ENCODE measurements around the gene PRPS1L1. TPM values are rescaled to one million over a fixed set of nuclear protein-coding genes. Genes with fewer than 3 reads are reported as not detected.

The PRPS1L1 gene
- total and polyA plus RNA-seq, 2 donors: not detected

DNA sequence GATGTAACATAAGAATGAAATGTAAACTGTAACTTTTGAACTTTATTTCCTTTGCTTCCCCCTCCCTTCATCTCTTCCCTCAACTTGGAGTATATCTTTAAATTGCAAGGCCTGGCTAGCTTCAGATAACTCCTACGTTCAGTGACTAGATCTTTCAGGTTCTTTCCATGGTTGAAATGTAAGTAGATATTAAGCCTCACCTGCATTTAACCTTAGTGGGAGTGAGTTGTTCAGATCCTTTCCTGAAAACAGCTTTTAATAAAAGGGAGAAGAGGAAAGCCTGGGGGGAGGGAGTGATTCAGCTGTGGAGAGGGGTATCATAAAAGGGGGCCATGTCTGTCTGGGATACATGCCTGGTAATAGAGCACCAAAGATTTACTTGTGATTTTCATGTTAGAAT is 19.0 kb upstream of the PRPS1L1 start:
- no peak for DNase-seq (ENCODE audit: low read depth in 6 of 9, low spot score in 9 of 9)
- no peak overlapping the region for H3K27ac ChIP-seq (ENCODE audit: low read depth in 1 of 2, low read length in 1 of 2)
- WGBS: 93% methylated on average over 1 of the region's 1 CpG
- H3K4me1 ChIP-seq (ENCODE audit: control insufficient read depth in 2 of 2, insufficient read depth in 2 of 2, low read length in 2 of 2): no peaks in the 10 kb centered on the region
- H3K27me3 ChIP-seq (ENCODE audit: control insufficient read depth in 2 of 2, insufficient read depth in 1 of 2, low read length in 1 of 2): no peaks in the 10 kb centered on the region
- H3K9me3 ChIP-seq (ENCODE audit: control insufficient read depth in 2 of 2, insufficient read depth in 1 of 2, low read length in 1 of 2): no peaks in the 10 kb centered on the region
- H3K4me3 ChIP-seq (ENCODE audit: low read length in 2 of 2): no peak overlapping the region
- H3K36me3 ChIP-seq (ENCODE audit: control insufficient read depth in 2 of 2, insufficient read depth in 2 of 2, low read length in 1 of 2): no peaks in the 10 kb centered on the region

DNA sequence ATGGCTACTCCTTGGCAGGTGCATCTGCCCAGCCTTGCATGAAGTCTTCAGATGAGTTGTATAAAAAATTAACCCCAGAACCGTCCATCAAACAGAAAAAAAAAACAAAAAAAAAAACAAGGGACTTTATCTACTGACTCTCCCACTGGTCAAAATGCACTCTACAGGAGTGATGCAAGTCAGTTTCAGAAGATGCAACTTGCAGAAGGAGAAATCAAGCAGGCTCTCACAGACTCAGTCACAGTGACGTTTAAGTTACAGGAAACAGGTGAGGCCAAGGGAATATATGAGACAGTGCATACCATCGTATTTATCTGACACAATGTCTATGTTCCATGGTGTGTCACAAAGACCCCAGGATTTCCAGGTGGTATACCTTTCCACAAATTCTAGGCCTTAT is 17.5 kb upstream of the PRPS1L1 start:
- Histone ChIP-seq H3K4me3 (ENCODE audit: low read length in 2 of 2) (no peak overlapping the region), H3K27ac (ENCODE audit: low read depth in 1 of 2, low read length in 1 of 2) (no peak overlapping the region), H3K27me3 (ENCODE audit: control insufficient read depth in 2 of 2, insufficient read depth in 1 of 2, low read length in 1 of 2) (no peaks in the 10 kb centered on the region), H3K9me3 (ENCODE audit: control insufficient read depth in 2 of 2, insufficient read depth in 1 of 2, low read length in 1 of 2) (no peaks in the 10 kb centered on the region), H3K4me1 (ENCODE audit: control insufficient read depth in 2 of 2, insufficient read depth in 2 of 2, low read length in 2 of 2) (no peaks in the 10 kb centered on the region), H3K36me3 (ENCODE audit: control insufficient read depth in 2 of 2, insufficient read depth in 2 of 2, low read length in 1 of 2) (no peaks in the 10 kb centered on the region)
- DNase-seq (ENCODE audit: low read depth in 6 of 9, low spot score in 9 of 9): no peak
- WGBS: 88% methylated on average over 3 of the region's 3 CpGs

DNA sequence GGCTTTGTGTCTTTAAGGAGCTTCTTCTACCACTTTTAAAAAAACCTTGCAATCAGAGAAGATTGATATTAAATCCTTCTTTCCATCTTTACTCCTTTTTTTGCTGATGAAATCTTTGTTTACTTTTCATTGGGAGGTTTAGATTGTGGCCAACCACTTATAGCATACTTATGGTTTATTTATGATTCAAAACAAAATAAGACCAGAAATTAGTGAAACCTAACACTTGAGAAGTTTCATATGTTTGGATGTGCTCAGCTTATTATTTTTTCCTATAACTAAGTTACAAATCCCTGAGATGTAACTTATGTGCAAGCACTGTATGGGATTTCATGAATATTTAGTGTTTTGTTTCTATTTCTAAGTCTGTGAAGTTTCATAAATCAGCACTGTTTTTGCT is 13.5 kb upstream of the PRPS1L1 start:
- no peaks in the 10 kb centered on the region for H3K4me1 ChIP-seq (ENCODE audit: control insufficient read depth in 2 of 2, insufficient read depth in 2 of 2, low read length in 2 of 2)
- no peaks in the 10 kb centered on the region for H3K27me3 ChIP-seq (ENCODE audit: control insufficient read depth in 2 of 2, insufficient read depth in 1 of 2, low read length in 1 of 2)
- no peak overlapping the region for H3K27ac ChIP-seq (ENCODE audit: low read depth in 1 of 2, low read length in 1 of 2)
- no peaks in the 10 kb centered on the region for H3K36me3 ChIP-seq (ENCODE audit: control insufficient read depth in 2 of 2, insufficient read depth in 2 of 2, low read length in 1 of 2)
- DNase-seq (ENCODE audit: low read depth in 6 of 9, low spot score in 9 of 9): no peak
- no peaks in the 10 kb centered on the region for H3K9me3 ChIP-seq (ENCODE audit: control insufficient read depth in 2 of 2, insufficient read depth in 1 of 2, low read length in 1 of 2)
- H3K4me3 ChIP-seq (ENCODE audit: low read length in 2 of 2): no peak overlapping the region

DNA sequence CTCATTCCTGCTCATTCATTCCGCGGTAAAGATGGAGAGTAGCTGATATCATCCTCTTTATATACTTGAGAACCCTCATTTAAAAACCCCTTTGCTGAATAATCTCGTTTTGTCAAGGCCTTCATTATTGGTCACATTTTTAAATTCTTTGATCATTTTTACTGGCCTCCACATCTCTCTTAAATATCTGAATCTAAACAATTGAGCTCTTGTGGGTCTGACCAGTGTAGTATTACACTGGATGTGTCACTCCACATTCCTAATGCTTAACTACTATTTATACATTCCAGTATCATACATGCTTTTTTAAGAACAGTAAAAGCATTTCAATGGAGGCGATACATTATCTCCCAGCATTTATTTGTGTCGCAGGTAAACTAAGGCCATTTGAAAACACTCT is 12.6 kb upstream of the PRPS1L1 start:
- DNase-seq (ENCODE audit: low read depth in 6 of 9, low spot score in 9 of 9): no peak
- 97% methylated on average over 5 of the region's 5 CpGs for WGBS
- Histone ChIP-seq H3K4me3 (ENCODE audit: low read length in 2 of 2) (no peak overlapping the region), H3K27ac (ENCODE audit: low read depth in 1 of 2, low read length in 1 of 2) (no peak overlapping the region), H3K27me3 (ENCODE audit: control insufficient read depth in 2 of 2, insufficient read depth in 1 of 2, low read length in 1 of 2) (no peaks in the 10 kb centered on the region), H3K9me3 (ENCODE audit: control insufficient read depth in 2 of 2, insufficient read depth in 1 of 2, low read length in 1 of 2) (no peaks in the 10 kb centered on the region), H3K4me1 (ENCODE audit: control insufficient read depth in 2 of 2, insufficient read depth in 2 of 2, low read length in 2 of 2) (no peaks in the 10 kb centered on the region), H3K36me3 (ENCODE audit: control insufficient read depth in 2 of 2, insufficient read depth in 2 of 2, low read length in 1 of 2) (no peaks in the 10 kb centered on the region)

DNA sequence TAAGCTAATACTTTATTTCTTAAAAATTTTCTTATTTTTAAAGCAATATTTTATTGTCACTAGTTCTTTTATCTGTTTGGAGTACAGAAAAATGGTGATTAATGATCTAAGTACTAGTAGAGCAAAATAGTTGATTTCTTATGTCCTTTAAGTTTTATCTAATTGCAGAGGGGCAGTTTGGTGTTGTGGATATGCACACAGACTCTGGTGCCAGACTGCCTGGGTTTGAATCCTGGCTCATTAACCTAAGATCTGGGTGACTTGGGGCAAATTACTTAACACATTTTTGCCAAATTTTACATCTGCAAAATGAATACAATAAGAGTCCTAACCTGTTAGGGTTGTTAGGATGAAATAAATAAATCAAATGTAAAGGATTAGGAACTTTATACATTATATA is 10.7 kb upstream of the PRPS1L1 start:
- Histone ChIP-seq H3K9me3 (ENCODE audit: control insufficient read depth in 2 of 2, insufficient read depth in 1 of 2, low read length in 1 of 2) (no peaks in the 10 kb centered on the region), H3K4me1 (ENCODE audit: control insufficient read depth in 2 of 2, insufficient read depth in 2 of 2, low read length in 2 of 2) (no peaks in the 10 kb centered on the region), H3K4me3 (ENCODE audit: low read length in 2 of 2) (no peak overlapping the region), H3K36me3 (ENCODE audit: control insufficient read depth in 2 of 2, insufficient read depth in 2 of 2, low read length in 1 of 2) (no peaks in the 10 kb centered on the region), H3K27ac (ENCODE audit: low read depth in 1 of 2, low read length in 1 of 2) (no peak overlapping the region), H3K27me3 (ENCODE audit: control insufficient read depth in 2 of 2, insufficient read depth in 1 of 2, low read length in 1 of 2) (no peaks in the 10 kb centered on the region)
- no peak for DNase-seq (ENCODE audit: low read depth in 6 of 9, low spot score in 9 of 9)

DNA sequence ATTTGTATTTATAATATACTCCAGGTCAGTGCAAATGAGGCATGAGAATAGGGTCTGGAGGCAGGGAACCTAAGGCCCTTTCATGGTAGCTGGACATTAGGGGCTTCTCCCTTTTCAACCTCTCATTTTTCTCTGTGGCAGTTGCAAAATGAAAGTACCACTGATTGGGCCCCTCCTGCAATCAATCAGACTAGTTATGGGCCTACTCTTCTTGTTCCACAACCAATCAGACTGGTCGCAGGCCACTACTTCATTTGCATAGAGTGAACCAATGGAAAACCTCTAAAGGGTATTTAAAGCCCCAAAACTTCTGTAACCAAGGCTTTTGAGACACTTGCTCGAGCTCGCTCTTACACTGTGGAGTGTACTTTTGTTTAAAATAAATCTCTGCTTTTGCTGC is 10.0 kb upstream of the PRPS1L1 start:
- Histone ChIP-seq H3K9me3 (ENCODE audit: control insufficient read depth in 2 of 2, insufficient read depth in 1 of 2, low read length in 1 of 2) (no peaks in the 10 kb centered on the region), H3K27me3 (ENCODE audit: control insufficient read depth in 2 of 2, insufficient read depth in 1 of 2, low read length in 1 of 2) (no peaks in the 10 kb centered on the region), H3K36me3 (ENCODE audit: control insufficient read depth in 2 of 2, insufficient read depth in 2 of 2, low read length in 1 of 2) (no peaks in the 10 kb centered on the region), H3K4me3 (ENCODE audit: low read length in 2 of 2) (no peak overlapping the region), H3K27ac (ENCODE audit: low read depth in 1 of 2, low read length in 1 of 2) (no peak overlapping the region), H3K4me1 (ENCODE audit: control insufficient read depth in 2 of 2, insufficient read depth in 2 of 2, low read length in 2 of 2) (no peaks in the 10 kb centered on the region)
- WGBS: 98% methylated on average over 3 of the region's 3 CpGs
- DNase-seq (ENCODE audit: low read depth in 6 of 9, low spot score in 9 of 9): no peak

DNA sequence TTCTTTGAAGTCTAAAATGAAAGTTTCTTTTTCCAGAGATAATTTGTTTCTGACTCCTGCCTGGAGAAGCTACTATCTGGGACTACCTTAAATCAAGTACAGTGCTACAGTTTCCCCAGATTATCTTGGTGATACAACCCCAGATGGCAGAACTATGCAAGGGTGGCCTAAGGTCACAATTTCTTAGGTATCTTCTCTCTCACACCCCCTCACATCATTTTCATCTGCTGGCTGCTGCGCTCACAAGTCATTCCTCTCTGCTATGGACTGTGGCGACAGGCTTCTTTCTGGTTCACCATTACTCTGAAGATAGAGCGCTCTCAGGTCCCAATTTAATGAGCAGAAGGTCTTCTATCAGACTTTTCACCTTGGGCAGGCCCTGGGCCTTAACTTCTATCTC is 9.1 kb upstream of the PRPS1L1 start:
- 97% methylated on average over 3 of the region's 3 CpGs for WGBS
- no peaks in the 10 kb centered on the region for H3K4me1 ChIP-seq (ENCODE audit: control insufficient read depth in 2 of 2, insufficient read depth in 2 of 2, low read length in 2 of 2)
- no peak overlapping the region for H3K27ac ChIP-seq (ENCODE audit: low read depth in 1 of 2, low read length in 1 of 2)
- H3K36me3 ChIP-seq (ENCODE audit: control insufficient read depth in 2 of 2, insufficient read depth in 2 of 2, low read length in 1 of 2): no peaks in the 10 kb centered on the region
- no peaks in the 10 kb centered on the region for H3K27me3 ChIP-seq (ENCODE audit: control insufficient read depth in 2 of 2, insufficient read depth in 1 of 2, low read length in 1 of 2)
- no peak for DNase-seq (ENCODE audit: low read depth in 6 of 9, low spot score in 9 of 9)
- H3K9me3 ChIP-seq (ENCODE audit: control insufficient read depth in 2 of 2, insufficient read depth in 1 of 2, low read length in 1 of 2): no peaks in the 10 kb centered on the region
- no peak overlapping the region for H3K4me3 ChIP-seq (ENCODE audit: low read length in 2 of 2)

DNA sequence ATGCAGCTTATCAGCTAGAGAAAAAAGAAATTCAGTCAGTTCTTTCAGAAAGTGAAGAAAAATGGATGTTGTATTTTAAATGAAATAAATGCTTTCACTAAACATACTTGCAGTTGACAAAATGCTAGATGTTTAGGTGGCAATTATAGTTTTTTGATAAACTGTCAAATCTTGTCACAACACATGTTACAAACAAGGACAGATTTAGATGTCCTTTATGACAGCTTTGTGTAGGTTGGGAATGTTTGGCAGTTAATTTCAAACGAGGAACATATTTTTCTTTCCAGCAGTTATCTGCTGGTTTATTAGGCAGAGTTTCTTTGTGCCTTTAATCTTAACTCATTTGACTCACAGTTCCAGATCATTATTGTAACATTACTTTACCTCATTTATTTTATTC is 3.1 kb upstream of the PRPS1L1 start:
- H3K4me3 ChIP-seq (ENCODE audit: low read length in 2 of 2): no peak overlapping the region
- no peaks in the 10 kb centered on the region for H3K36me3 ChIP-seq (ENCODE audit: control insufficient read depth in 2 of 2, insufficient read depth in 2 of 2, low read length in 1 of 2)
- no peaks in the 10 kb centered on the region for H3K9me3 ChIP-seq (ENCODE audit: control insufficient read depth in 2 of 2, insufficient read depth in 1 of 2, low read length in 1 of 2)
- H3K27me3 ChIP-seq (ENCODE audit: control insufficient read depth in 2 of 2, insufficient read depth in 1 of 2, low read length in 1 of 2): no peaks in the 10 kb centered on the region
- H3K4me1 ChIP-seq (ENCODE audit: control insufficient read depth in 2 of 2, insufficient read depth in 2 of 2, low read length in 2 of 2): no peaks in the 10 kb centered on the region
- no peak for DNase-seq (ENCODE audit: low read depth in 6 of 9, low spot score in 9 of 9)
- no peak overlapping the region for H3K27ac ChIP-seq (ENCODE audit: low read depth in 1 of 2, low read length in 1 of 2)
- 90% methylated on average over 1 of the region's 1 CpG for WGBS

DNA sequence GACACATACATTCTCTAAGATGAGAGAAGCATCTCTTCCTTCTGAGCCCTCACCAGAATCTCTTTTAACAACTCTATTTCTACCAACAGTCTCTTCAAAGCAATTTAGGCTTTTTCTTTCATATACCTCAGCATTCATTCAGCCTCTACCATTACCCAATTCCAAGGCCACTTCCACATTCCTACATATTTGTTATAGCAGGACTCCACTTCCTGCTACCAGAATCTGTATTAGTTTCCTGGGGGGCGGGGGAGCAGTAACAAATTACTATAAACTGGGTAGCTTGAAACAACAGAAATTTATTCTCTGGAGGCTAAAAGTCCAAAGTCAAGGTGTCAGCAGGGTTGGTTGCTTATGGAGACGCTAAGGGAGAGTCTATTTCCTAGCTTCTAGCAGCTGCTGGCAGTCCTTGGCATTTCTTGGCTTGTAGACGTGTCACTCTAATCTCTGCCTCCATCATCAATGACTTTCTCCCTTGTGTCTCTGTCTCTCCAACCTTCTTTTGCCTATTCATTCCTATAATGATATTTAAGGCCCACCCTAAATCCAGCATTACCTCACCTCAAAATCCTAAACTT is 7.4 kb downstream of the PRPS1L1 start:
- Histone ChIP-seq H3K4me1 (ENCODE audit: control insufficient read depth in 2 of 2, insufficient read depth in 2 of 2, low read length in 2 of 2) (no peaks in the 10 kb centered on the region), H3K27me3 (ENCODE audit: control insufficient read depth in 2 of 2, insufficient read depth in 1 of 2, low read length in 1 of 2) (no peaks in the 10 kb centered on the region), H3K4me3 (ENCODE audit: low read length in 2 of 2) (no peak overlapping the region), H3K9me3 (ENCODE audit: control insufficient read depth in 2 of 2, insufficient read depth in 1 of 2, low read length in 1 of 2) (no peaks in the 10 kb centered on the region), H3K36me3 (ENCODE audit: control insufficient read depth in 2 of 2, insufficient read depth in 2 of 2, low read length in 1 of 2) (no peaks in the 10 kb centered on the region), H3K27ac (ENCODE audit: low read depth in 1 of 2, low read length in 1 of 2) (no peak overlapping the region)
- DNase-seq (ENCODE audit: low read depth in 6 of 9, low spot score in 9 of 9): no peak
- WGBS: 96% methylated on average over 3 of the region's 3 CpGs

DNA sequence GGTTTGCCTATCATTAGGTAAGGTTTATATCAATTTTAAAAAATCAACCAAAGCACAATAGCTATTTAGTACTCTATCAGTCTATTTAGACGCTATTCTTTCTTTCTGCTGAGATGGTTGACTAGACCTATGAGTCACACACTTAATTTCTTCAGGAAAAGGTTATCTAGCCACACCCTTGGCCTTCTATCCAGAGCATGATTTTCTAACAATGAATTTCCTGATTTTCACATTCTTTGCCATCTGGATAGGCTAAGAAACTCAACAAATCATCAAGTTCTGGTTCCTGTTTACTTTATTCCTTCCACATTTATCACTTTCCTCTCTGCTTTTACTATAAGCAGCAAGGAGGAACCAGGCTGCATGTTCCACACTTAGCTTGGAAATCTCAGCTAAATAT is 8.1 kb downstream of the PRPS1L1 start:
- Histone ChIP-seq H3K36me3 (ENCODE audit: control insufficient read depth in 2 of 2, insufficient read depth in 2 of 2, low read length in 1 of 2) (no peaks in the 10 kb centered on the region), H3K4me1 (ENCODE audit: control insufficient read depth in 2 of 2, insufficient read depth in 2 of 2, low read length in 2 of 2) (no peaks in the 10 kb centered on the region), H3K27me3 (ENCODE audit: control insufficient read depth in 2 of 2, insufficient read depth in 1 of 2, low read length in 1 of 2) (no peaks in the 10 kb centered on the region), H3K27ac (ENCODE audit: low read depth in 1 of 2, low read length in 1 of 2) (no peak overlapping the region), H3K9me3 (ENCODE audit: control insufficient read depth in 2 of 2, insufficient read depth in 1 of 2, low read length in 1 of 2) (no peaks in the 10 kb centered on the region), H3K4me3 (ENCODE audit: low read length in 2 of 2) (no peak overlapping the region)
- 82% methylated on average over 1 of the region's 1 CpG for WGBS
- DNase-seq (ENCODE audit: low read depth in 6 of 9, low spot score in 9 of 9): no peak

Data from thymus (tissue), 11 donors.